Measurements from ENCODE around the gene SCAF8. TPM values are rescaled to one million over a fixed set of nuclear protein-coding genes. Genes with fewer than 3 reads are reported as not detected.

The SCAF8 gene, protein sequence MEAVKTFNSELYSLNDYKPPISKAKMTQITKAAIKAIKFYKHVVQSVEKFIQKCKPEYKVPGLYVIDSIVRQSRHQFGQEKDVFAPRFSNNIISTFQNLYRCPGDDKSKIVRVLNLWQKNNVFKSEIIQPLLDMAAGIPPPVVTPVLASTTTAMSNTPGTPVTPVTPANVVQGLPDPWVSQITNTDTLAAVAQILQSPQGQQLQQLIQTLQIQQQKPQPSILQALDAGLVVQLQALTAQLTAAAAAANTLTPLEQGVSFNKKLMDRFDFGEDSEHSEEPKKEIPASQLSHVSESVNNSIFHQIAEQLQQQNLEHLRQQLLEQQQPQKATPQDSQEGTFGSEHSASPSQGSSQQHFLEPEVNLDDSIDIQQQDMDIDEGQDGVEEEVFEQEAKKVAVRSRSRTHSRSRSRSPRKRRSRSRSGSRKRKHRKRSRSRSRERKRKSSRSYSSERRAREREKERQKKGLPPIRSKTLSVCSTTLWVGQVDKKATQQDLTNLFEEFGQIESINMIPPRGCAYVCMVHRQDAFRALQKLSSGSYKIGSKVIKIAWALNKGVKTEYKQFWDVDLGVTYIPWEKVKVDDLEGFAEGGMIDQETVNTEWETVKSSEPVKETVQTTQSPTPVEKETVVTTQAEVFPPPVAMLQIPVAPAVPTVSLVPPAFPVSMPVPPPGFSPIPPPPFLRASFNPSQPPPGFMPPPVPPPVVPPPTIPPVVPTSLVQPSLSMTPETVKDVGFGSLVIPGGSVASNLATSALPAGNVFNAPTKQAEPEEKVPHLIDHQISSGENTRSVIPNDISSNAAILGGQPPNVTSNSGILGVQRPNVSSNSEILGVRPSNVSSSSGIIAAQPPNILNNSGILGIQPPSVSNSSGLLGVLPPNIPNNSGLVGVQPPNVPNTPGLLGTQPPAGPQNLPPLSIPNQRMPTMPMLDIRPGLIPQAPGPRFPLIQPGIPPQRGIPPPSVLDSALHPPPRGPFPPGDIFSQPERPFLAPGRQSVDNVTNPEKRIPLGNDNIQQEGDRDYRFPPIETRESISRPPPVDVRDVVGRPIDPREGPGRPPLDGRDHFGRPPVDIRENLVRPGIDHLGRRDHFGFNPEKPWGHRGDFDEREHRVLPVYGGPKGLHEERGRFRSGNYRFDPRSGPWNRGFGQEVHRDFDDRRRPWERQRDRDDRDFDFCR (N-terminal part only)
- total RNA-seq, result 10 to 100 TPM; 29.5 to 52.8 (median 37.4) TPM

DNA sequence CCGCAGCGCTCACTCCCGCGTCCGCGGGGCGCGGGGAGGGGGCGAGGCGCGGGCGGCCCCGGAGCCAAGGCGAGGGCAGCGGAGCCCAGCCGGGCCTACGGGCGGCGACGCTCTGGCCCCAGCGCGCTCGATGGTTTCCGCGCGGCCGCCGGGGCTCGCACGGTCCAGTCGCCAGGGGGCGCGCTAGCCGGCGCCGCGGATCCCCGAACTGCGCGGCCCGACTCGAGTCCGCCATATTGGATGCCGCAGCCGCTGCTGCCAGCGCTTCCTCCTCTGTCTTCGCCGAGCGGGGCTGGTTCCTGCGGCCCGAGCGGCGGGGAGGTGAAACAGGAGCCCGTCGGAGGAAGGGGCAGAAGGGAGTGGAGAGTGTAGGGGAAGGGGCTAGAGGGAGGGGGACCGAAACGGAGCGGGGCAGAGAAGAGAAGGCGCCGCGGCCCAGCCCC lies at the start of gene SCAF8:
TSS of gene SCAF8 (plus strand) at position 234 of the 443 bp plus-strand sequence. CDS start 485 bp downstream, outside the sequence.
- ATAC-seq (ENCODE audit: low FRiP score) (peak; percentile 91), DNase-seq (ENCODE audit: low spot score) (peak; percentile 32)
- TF ChIP-seq, protein P1, sequence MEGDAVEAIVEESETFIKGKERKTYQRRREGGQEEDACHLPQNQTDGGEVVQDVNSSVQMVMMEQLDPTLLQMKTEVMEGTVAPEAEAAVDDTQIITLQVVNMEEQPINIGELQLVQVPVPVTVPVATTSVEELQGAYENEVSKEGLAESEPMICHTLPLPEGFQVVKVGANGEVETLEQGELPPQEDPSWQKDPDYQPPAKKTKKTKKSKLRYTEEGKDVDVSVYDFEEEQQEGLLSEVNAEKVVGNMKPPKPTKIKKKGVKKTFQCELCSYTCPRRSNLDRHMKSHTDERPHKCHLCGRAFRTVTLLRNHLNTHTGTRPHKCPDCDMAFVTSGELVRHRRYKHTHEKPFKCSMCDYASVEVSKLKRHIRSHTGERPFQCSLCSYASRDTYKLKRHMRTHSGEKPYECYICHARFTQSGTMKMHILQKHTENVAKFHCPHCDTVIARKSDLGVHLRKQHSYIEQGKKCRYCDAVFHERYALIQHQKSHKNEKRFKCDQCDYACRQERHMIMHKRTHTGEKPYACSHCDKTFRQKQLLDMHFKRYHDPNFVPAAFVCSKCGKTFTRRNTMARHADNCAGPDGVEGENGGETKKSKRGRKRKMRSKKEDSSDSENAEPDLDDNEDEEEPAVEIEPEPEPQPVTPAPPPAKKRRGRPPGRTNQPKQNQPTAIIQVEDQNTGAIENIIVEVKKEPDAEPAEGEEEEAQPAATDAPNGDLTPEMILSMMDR (IDR thresholded peaks at IDR 0.05), result peak in 2 of 3 donors; percentile 61 to 78

DNA sequence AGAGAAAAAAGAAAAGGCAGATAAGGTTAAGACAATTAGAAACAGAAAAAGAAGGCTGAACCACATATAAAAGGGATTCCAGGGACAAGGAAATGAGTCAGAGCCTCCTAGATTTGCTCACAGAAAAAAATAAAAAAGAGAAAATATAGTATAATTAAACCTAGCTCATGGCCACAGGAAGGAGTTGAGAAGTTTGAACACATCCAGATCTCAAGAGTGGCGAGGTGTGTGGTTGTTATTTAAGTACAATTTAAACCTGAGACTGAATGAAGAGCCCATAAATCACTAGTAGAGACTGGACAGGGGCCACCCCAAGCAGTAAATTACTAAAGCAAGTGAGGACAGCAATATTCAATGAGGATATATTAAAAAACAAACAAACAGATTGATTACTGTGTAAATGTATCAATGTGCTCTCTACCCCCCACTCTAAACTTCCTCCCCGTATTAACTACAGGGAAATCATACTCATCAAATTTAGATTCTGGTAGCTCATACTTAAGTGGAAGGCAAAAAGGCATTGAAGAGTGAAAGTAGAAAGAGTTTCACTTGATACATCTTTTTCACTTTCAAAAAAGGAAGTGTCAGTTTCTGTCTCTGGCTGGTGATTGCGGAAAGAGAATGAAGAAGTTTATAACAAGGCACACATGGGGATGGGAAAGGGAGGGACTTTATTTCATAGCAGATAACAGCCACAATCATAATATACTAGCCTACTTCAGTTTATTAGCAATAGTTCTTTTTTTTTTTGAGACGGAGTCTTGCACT lies 49.3 kb upstream of the SCAF8 start:
- DNase-seq (ENCODE audit: low spot score) (no peak), ATAC-seq (ENCODE audit: low FRiP score) (no peak)
- TF ChIP-seq, protein P1 (IDR thresholded peaks at IDR 0.05), result no peak

DNA sequence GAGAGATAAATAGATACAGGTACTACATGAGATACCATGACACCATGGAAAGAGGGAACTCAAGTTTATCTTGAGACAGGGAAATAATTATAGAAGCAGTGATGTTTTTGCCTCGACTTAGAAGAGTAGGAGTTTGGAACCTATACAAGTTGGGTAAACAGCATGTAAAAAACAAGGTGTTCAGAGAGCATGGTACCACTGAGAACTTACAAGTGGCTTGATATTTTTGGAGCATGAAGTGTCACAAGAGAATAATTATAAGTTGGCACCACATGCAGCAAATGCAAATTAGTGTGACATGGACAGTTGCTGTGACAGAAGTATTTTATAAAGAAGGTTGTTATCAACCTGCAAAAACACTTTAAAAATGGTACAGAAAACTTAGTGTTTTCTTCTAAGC lies 47.1 kb upstream of the SCAF8 start:
- no peak for ATAC-seq (ENCODE audit: low FRiP score)
- DNase-seq (ENCODE audit: low spot score), result no peak
- TF ChIP-seq, protein P1 (IDR thresholded peaks at IDR 0.05), result no peak

- DNase-seq (ENCODE audit: low spot score) (no peak), ATAC-seq (ENCODE audit: low FRiP score) (no peak)
- TF ChIP-seq, protein P1 (IDR thresholded peaks at IDR 0.05), result no peak
These were observed 43.5 kb upstream of the SCAF8 start for GRCh38 chr6:154689493-154690255.

DNA sequence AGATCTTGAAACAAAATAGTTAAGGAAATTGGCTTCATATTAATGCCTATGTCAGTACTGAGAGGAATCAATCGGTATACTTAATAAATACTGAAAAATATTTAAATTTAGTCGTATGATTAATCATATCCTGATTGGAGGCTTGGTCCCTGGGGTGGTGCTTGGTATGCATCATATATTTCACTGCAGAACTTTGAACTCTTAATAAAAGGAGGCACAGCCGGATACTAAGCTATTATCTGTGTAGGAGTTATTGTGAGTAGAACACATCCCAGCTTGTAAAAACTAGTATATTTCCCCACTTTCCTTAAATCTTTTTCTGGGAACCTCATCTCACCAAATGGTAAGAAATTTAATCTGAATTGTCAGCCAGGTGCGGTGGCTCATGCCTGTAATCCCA lies 42.4 kb upstream of the SCAF8 start:
- TF ChIP-seq, protein P1 (IDR thresholded peaks at IDR 0.05), result no peak
- no peak for DNase-seq (ENCODE audit: low spot score)
- ATAC-seq (ENCODE audit: low FRiP score), result no peak
